ENCODE data around the gene RAD51. TPM values are rescaled to one million over a fixed set of nuclear protein-coding genes. Genes with fewer than 3 reads are reported as not detected.

Gene RAD51
- total RNA-seq, 4 donors from 2014 or later = 0.51 to 7.7 (median 1.3) TPM; not detected in 1

GRCh38 chr15:40702077-40702476, 7.1 kb downstream of the RAD51 start:
- Histone ChIP-seq H3K9me3 (no peaks in the 10 kb centered on the region), H3K27me3 (no peaks in the 10 kb centered on the region), H3K4me3 (no peak overlapping the region), H3K36me3 (no peaks in the 10 kb centered on the region), H3K4me1 (no peaks in the 10 kb centered on the region), H3K27ac (no peak overlapping the region)
- no peak for TF ChIP-seq CTCF (IDR thresholded peaks at IDR 0.05)
- TF ChIP-seq POLR2A (IDR thresholded peaks at IDR 0.05) = no peak
- no peak for DNase-seq
- intact Hi-C loops (cut with DNase I; ENCODE audit: low total_unique reads) = no loop called here

- Histone ChIP-seq H3K27ac (no peak overlapping the region), H3K27me3 (no peaks in the 10 kb centered on the region), H3K4me1 (no peaks in the 10 kb centered on the region), H3K9me3 (no peaks in the 10 kb centered on the region), H3K4me3 (no peak overlapping the region), H3K36me3 (no peaks in the 10 kb centered on the region)
- intact Hi-C loops (cut with DNase I; ENCODE audit: low total_unique reads) = no loop called here
- TF ChIP-seq CTCF (IDR thresholded peaks at IDR 0.05) = no peak
- no peak for TF ChIP-seq POLR2A (IDR thresholded peaks at IDR 0.05)
- no peak for DNase-seq
Observed at GRCh38 chr15:40706121-40706520, 11.1 kb downstream of the RAD51 start.

- Histone ChIP-seq H3K9me3 (no peaks in the 10 kb centered on the region), H3K4me3 (no peak overlapping the region), H3K27me3 (no peaks in the 10 kb centered on the region), H3K36me3 (no peaks in the 10 kb centered on the region), H3K27ac (no peak overlapping the region), H3K4me1 (no peaks in the 10 kb centered on the region)
- TF ChIP-seq CTCF (IDR thresholded peaks at IDR 0.05) = no peak
- no peak for TF ChIP-seq POLR2A (IDR thresholded peaks at IDR 0.05)
- no peak for DNase-seq
- intact Hi-C loops (cut with DNase I; ENCODE audit: low total_unique reads) = no loop called here
Observed at GRCh38 chr15:40714144-40714543, 19.2 kb downstream of the RAD51 start.

- Histone ChIP-seq H3K4me1 (no peaks in the 10 kb centered on the region), H3K27ac (no peak overlapping the region), H3K4me3 (no peak overlapping the region), H3K36me3 (no peaks in the 10 kb centered on the region), H3K27me3 (no peaks in the 10 kb centered on the region), H3K9me3 (no peaks in the 10 kb centered on the region)
- no peak for DNase-seq
- TF ChIP-seq POLR2A (IDR thresholded peaks at IDR 0.05) = no peak
- no peak for TF ChIP-seq CTCF (IDR thresholded peaks at IDR 0.05)
- intact Hi-C loops (cut with DNase I; ENCODE audit: low total_unique reads) = no loop called here
Observed at GRCh38 chr15:40716165-40716564, 21.2 kb downstream of the RAD51 start.

DNA sequence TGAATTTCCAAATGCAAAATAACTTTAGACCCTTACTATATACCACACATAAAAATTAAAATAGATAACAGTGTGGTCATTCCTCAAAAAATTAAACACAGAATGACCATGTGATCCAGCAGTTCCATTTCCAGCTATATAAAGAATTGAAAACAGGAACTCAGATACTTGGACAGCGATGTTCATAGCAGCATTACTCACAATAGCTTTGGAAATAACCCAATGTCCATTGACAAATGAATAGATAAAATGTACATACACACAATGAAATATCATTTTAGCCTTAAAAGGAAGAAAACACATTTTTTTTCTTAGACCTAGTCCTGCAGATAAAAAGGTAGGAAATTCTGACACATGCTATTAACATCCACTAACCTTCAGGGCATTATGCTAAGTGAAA, 26.7 kb downstream of the RAD51 start:
- H3K4me3 ChIP-seq = no peak overlapping the region

More for the DNA sequence above, 26.7 kb downstream of the RAD51 start:
- Histone ChIP-seq H3K9me3 (no peaks in the 10 kb centered on the region), H3K27ac (no peak overlapping the region), H3K36me3 (no peaks in the 10 kb centered on the region), H3K27me3 (no peaks in the 10 kb centered on the region), H3K4me1 (no peaks in the 10 kb centered on the region)
- intact Hi-C loops (cut with DNase I; ENCODE audit: low total_unique reads) = no loop called here
- DNase-seq = no peak
- TF ChIP-seq POLR2A (IDR thresholded peaks at IDR 0.05) (no peak), CTCF (IDR thresholded peaks at IDR 0.05) (no peak)
